Bronchial epithelial cell (primary cell): ENCODE measurements around the gene PMS1. TPM values are rescaled to one million over a fixed set of nuclear protein-coding genes. Genes with fewer than 3 reads are reported as not detected.

Source experiments
- DNase-seq: peaks from one replicate; pipeline ENCODE4 v3.0.0-alpha.2; 2010; ENCODE audit warnings: low read depth
- FAIRE-seq: peaks from 2 replicates; lab custom pipeline; 2011; peaks lifted over from hg19 to GRCh38; lab: Jason Lieb, UNC
- H3K27me3 ChIP-seq: 2 replicates; pipeline ENCODE4 v1.5.1; 2011; ENCODE audit warnings: low read length; ENCODE audit not compliant: control insufficient read depth, insufficient read depth
- H3K36me3 ChIP-seq: 2 replicates; pipeline ENCODE4 v1.5.1; 2011; ENCODE audit warnings: low read length; ENCODE audit not compliant: control insufficient read depth, insufficient read depth
- H3K4me3 ChIP-seq: 2 replicates; pipeline ENCODE4 v1.5.1; 2011; ENCODE audit warnings: mild to moderate bottlenecking, low read depth, low read length, control low read depth
- total RNA-seq: library from RNA; depleted of rRNA; stranded (reverse); fragments of >200 nt; gene quantifications from 2 replicates; pipeline ENCODE4 v1.2.1, GENCODE V29; 2014
- TF ChIP-seq, protein P1 (sequence below): IDR thresholded peaks from 2 replicates; pipeline ENCODE4 v1.5.1; 2011; ENCODE audit warnings: mild to moderate bottlenecking, moderate library complexity, low read length, control low read depth, inconsistent platforms; ENCODE audit not compliant: insufficient read depth, severe bottlenecking

PMS1 gene
- total RNA-seq, 1 donor from 2014 or later = 22.6 TPM

DNA sequence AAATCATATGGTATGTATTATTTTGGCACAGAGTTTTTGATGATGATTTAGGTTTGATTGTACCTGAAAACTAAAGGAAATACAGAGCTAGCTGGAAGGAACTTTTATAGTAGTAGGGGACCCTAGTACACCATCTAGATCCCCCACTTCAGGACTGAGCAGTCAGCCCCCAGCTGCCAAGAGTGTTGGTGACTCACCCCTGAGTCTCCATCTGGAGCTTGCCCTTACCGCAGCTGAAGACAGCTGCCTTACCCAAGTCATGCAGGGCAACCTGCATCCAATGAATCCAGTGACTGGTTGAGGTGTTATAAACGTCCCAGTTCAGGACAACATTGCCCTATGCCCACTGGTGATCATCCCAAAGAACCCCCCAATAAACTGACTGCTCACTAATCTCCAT is 15.3 kb downstream of the PMS1 start:
- H3K27me3 ChIP-seq = no peaks in the 10 kb centered on the region
- TF ChIP-seq, protein P1, sequence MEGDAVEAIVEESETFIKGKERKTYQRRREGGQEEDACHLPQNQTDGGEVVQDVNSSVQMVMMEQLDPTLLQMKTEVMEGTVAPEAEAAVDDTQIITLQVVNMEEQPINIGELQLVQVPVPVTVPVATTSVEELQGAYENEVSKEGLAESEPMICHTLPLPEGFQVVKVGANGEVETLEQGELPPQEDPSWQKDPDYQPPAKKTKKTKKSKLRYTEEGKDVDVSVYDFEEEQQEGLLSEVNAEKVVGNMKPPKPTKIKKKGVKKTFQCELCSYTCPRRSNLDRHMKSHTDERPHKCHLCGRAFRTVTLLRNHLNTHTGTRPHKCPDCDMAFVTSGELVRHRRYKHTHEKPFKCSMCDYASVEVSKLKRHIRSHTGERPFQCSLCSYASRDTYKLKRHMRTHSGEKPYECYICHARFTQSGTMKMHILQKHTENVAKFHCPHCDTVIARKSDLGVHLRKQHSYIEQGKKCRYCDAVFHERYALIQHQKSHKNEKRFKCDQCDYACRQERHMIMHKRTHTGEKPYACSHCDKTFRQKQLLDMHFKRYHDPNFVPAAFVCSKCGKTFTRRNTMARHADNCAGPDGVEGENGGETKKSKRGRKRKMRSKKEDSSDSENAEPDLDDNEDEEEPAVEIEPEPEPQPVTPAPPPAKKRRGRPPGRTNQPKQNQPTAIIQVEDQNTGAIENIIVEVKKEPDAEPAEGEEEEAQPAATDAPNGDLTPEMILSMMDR = no peak
- DNase-seq = peak; percentile 54
- H3K4me3 ChIP-seq = no peak overlapping the region
- no peak for FAIRE-seq
- H3K36me3 ChIP-seq = peaks cover 1% of the 10 kb centered on the region

DNA sequence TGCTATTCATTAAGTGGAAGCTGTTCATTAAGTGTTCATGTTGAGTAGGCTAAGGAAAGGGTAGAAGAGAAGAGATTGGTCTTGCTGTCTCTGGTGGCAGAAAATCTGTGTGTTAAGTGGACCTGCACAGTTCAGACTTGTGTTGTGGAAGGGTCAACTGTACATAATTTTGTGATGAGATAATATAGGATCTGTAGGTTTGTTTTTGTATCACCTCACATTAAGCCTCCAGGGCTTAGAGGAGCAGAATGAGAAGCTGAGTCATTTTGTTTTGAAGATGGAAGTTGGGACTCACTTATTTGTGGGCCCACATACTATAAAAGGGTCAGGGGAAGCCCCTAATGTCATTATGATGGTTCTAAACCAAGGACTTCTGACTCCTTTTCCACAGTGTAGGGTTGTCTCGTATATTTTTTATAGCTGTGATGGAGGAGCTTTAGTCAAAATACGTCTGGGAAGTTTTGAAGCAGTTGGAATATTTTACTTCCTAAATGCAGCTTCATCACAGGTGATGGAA is 18.2 kb downstream of the PMS1 start:
- no peaks in the 10 kb centered on the region for H3K27me3 ChIP-seq
- DNase-seq (peak; percentile 67), FAIRE-seq (no peak)
- H3K36me3 ChIP-seq = peaks cover 1% of the 10 kb centered on the region
- H3K4me3 ChIP-seq = no peak overlapping the region
- TF ChIP-seq, protein P1 = no peak

DNA sequence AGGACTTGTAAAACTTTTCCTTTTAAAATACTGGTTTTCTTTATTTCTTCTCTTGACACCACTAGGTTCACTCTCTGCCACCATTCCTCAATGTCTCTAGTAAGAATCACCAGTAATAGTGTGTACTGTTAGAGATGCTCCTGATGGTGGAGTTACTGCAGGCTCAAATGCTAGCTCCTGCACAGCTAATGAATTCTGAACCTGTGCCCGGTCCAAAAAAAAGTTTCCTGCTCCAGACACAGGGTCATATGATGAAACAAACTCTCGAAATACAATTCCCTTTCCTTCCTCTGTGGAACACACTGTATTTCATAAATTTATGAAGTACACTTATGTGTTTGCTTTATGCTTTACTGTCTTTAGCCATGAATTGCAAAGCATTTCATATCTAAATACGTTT is 19.2 kb downstream of the PMS1 start:
- FAIRE-seq = no peak
- TF ChIP-seq, protein P1 = no peak
- Histone ChIP-seq H3K36me3 (peaks cover 1% of the 10 kb centered on the region), H3K4me3 (no peak overlapping the region), H3K27me3 (no peaks in the 10 kb centered on the region)
- no peak for DNase-seq

DNA sequence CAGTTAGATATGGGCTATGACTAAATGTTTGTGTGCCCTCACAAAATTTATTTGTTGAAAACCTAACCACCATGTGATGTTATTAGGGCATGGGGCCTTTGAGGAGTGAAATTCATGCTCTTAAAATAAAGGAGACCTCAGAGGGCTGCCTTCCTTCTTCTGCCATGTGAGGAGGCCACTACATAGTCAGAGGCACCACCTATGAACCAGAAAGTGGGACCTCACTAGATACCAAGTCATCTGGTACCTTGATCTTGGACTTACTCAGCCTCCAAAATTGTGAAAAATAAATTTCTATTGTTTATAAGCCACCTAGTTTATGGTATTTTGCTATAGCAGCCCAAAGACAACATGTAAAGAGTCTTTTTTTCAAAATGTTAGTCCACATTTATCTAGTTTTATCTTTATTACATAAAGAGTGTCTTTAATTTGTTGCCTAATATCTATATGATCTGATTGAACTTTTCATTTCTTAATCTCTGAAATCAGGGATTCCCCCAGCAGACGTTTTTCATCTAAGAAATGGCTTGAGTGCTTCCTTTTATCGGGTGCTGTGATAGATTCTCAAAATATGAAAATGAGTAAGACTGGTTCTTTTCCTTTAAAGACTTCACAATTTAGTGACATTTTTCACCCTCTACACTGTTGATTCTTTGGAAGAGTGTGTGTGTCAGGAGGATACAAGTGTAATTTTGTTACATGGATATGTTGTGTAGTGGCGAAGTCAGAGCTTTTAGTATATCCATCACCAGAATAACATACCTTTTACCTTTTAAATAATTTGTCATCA is 34.2 kb downstream of the PMS1 start:
- DNase-seq (no peak), FAIRE-seq (no peak)
- Histone ChIP-seq H3K4me3 (no peak overlapping the region), H3K36me3 (peaks cover 1% of the 10 kb centered on the region), H3K27me3 (no peaks in the 10 kb centered on the region)
- TF ChIP-seq, protein P1 = no peak

DNA sequence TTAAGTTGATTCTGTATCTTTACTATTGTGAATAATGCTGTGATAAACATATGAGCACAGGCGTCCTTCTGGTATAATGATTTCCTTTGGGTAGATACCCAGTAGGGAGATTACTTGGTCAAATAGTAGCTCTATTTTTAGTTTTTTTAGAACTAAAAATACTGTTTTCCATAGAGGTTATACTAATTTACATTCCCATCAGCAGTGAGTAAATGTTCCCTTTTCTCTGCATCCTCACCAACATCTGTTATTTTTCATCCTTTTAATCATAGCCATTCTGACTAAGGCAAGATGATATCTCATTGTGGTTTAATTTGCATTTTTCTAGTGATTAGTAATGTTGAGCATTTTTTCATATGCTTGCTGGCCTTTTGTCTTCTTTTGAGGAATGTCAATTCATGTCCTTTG is 35.1 kb downstream of the PMS1 start:
- H3K27me3 ChIP-seq = no peaks in the 10 kb centered on the region
- no peak for FAIRE-seq
- no peaks in the 10 kb centered on the region for H3K36me3 ChIP-seq
- TF ChIP-seq, protein P1 = no peak
- DNase-seq = peak; percentile 50
- no peak overlapping the region for H3K4me3 ChIP-seq
